Measurements from ENCODE around the gene IGF1R. TPM values are rescaled to one million over a fixed set of nuclear protein-coding genes. Genes with fewer than 3 reads are reported as not detected.

Gene IGF1R
- total RNA-seq, 1 experiment from 2014 or later: 20.2 TPM

GRCh38 chr15:98717371-98717770 lies 69.0 kb downstream of the IGF1R start:
- DNase-seq (ENCODE audit: low read depth, low spot score): no peak
- in situ Hi-C loops (cut with HindIII; ENCODE audit: low pct_unique_long_range_greater_than_20kb, low sequenced_read_pairs): no loop called here

- DNase-seq (ENCODE audit: low read depth, low spot score): peak; percentile 72
- in situ Hi-C loops (cut with HindIII; ENCODE audit: low pct_unique_long_range_greater_than_20kb, low sequenced_read_pairs): no loop called here
Measured at GRCh38 chr15:98717942-98718341, 69.6 kb downstream of the IGF1R start.

DNA sequence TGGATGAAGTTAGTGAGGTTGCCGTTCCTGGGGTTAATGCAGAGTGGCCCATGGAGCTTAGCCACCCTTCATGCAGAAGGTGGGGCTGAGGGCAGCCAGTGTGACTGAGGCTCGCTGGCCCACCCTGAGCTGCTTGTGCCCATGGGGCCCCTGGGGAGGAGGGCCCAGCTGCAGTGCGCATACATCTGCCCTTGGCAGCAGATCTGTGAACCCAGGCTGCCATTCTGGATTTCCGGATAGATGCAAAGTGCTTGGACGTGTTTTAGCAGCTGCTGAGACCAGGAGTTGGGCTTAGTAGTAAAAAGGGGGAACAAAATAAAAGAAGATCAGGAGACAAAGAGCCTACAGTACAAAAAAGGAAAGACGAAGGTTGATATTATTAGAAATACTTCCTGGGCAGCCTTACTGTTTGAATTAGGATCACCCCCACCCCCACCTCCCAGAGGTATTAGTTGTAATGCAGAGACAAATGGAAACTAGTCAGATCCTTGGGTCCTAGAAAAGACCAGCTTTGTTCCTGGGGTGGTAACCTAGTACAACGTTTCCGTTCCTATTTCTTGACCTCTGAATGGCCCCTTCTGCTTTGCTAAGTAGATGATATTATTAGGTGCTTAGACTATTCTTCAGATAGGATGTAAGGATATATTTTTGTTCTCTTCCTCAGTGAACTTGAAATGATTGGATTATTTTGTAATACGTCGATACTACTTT lies 70.2 kb downstream of the IGF1R start:
- in situ Hi-C loops (cut with HindIII; ENCODE audit: low pct_unique_long_range_greater_than_20kb, low sequenced_read_pairs): no loop called here
- DNase-seq (ENCODE audit: low read depth, low spot score): peak; percentile 56

DNA sequence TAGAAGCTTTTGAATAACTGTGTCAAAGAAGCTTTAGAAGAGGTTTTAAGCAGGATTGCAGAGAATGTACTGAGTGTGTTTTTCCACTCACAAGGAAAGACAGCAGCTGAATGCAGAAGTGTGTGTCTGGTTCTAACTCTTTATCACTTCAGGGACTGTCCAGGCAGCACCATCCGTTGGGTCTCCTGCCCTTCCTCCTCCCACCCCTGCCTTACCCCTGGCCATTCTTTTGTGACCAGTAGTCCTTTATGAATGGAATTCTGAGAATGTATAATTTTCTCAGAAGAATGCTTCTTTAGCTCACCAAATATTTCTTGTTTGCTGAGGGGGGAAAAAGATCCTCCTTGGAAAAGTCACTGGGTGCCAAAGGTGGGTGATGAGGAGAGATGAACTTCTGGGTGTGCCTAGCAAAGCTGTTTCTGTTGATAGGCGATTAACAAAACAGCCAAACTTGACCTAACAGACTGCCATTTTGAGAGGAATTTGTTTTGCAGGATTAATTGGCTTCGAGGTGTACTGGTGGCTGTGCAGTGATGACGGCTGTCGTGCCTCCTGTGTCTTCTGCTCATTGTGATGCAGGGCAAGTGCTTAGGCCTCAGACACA lies 70.9 kb downstream of the IGF1R start:
- no peak for DNase-seq (ENCODE audit: low read depth, low spot score)
- in situ Hi-C loops (cut with HindIII; ENCODE audit: low pct_unique_long_range_greater_than_20kb, low sequenced_read_pairs): no loop called here

GRCh38 chr15:98720031-98720430 lies 71.7 kb downstream of the IGF1R start:
- in situ Hi-C loops (cut with HindIII; ENCODE audit: low pct_unique_long_range_greater_than_20kb, low sequenced_read_pairs): no loop called here
- DNase-seq (ENCODE audit: low read depth, low spot score): no peak

- DNase-seq (ENCODE audit: low read depth, low spot score): no peak
- in situ Hi-C loops (cut with HindIII; ENCODE audit: low pct_unique_long_range_greater_than_20kb, low sequenced_read_pairs): no loop called here
Measured at GRCh38 chr15:98720577-98721565, 72.5 kb downstream of the IGF1R start.

- in situ Hi-C loops (cut with HindIII; ENCODE audit: low pct_unique_long_range_greater_than_20kb, low sequenced_read_pairs): no loop called here
- no peak for DNase-seq (ENCODE audit: low read depth, low spot score)
Measured at GRCh38 chr15:98722209-98722608, 73.9 kb downstream of the IGF1R start.

- in situ Hi-C loops (cut with HindIII; ENCODE audit: low pct_unique_long_range_greater_than_20kb, low sequenced_read_pairs): no loop called here
Measured at GRCh38 chr15:98722645-98723044, 74.3 kb downstream of the IGF1R start.

DNA sequence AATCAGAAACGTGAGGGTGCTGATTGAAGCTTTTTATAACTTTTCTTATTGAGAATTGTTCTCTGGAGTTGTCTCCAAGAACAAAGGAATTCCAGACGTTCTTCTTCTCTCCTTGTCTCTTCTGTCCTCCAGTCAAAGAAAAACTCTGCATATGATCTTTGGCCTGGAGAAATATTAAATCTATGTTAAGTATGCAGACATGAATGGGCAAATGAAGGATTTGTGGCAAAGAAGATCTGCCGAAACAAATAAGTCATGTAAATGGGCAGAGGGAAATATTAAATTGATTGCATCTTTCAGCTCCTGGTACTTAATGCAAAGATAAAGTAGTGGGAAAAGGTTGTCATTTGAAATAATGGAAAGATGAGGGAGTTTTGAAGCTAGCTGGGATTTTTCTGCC lies 74.9 kb downstream of the IGF1R start:
- no peak for DNase-seq (ENCODE audit: low read depth, low spot score)

More at GRCh38 chr15:98722645-98723044, 74.3 kb downstream of the IGF1R start:
- DNase-seq (ENCODE audit: low read depth, low spot score): no peak

DNA sequence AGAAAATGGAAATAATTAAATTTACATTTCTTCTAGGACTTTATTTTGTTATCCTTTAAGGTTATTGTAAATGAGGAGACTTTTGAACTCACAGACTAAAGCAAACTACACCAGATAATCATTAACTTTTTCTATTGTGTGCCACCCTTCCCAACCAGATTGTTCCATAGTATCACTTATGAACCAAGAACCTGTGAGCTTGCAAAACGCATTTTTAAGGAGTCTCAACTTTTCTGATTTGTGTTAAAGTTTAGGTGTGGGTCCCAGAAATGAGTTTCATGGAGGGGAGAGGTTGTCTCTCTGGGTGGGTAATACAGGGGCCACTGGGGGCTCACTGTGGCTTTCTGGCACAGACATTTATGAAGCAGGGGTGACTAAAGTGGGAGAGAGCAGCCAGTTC lies 75.7 kb downstream of the IGF1R start:
- no peak for DNase-seq (ENCODE audit: low read depth, low spot score)
- in situ Hi-C loops (cut with HindIII; ENCODE audit: low pct_unique_long_range_greater_than_20kb, low sequenced_read_pairs): no loop called here

More for the DNA sequence above, 74.9 kb downstream of the IGF1R start:
- in situ Hi-C loops (cut with HindIII; ENCODE audit: low pct_unique_long_range_greater_than_20kb, low sequenced_read_pairs): no loop called here

DNA sequence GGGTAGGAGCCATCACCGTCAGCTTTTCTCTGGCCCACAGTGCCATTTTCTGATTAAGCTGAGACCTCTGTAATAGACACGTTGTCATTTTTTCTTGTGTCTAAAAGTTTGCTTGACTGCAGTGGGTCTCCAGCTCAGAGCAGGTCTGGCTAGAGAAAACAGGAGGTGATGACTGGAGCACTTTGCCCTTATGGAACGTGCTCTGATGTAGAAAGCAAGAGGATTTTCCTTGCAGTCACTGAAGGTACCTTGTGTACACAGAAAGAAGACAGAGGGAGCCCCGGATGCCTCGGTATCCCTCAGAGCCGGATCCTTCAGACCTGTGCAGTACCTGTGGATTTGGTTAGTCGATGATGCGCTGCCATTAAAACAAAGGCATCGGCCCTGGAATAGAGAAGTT lies 76.2 kb downstream of the IGF1R start:
- no peak for DNase-seq (ENCODE audit: low read depth, low spot score)
- in situ Hi-C loops (cut with HindIII; ENCODE audit: low pct_unique_long_range_greater_than_20kb, low sequenced_read_pairs): no loop called here

DNA sequence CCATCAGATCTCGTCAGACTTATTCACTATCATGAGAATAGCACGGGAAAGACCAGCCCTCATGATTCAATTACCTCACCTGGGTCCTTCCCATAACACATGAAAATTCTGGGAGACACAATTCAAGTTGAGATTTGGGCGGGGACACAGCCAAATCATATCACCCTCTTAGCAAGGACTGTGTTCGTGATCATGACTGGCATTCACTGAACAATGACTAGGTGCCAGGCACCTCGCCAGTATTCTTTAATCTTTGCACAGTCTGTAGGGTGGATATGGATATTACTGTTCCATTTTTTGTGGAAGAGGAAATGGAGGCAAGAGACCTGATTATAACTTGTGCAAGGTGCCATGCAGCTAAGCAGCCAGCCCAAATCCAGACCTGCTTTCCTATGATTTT lies 77.5 kb downstream of the IGF1R start:
- in situ Hi-C loops (cut with HindIII; ENCODE audit: low pct_unique_long_range_greater_than_20kb, low sequenced_read_pairs): no loop called here
- no peak for DNase-seq (ENCODE audit: low read depth, low spot score)

- in situ Hi-C loops (cut with HindIII; ENCODE audit: low pct_unique_long_range_greater_than_20kb, low sequenced_read_pairs): no loop called here
Measured at GRCh38 chr15:98727115-98728040, 79.0 kb downstream of the IGF1R start.

DNA sequence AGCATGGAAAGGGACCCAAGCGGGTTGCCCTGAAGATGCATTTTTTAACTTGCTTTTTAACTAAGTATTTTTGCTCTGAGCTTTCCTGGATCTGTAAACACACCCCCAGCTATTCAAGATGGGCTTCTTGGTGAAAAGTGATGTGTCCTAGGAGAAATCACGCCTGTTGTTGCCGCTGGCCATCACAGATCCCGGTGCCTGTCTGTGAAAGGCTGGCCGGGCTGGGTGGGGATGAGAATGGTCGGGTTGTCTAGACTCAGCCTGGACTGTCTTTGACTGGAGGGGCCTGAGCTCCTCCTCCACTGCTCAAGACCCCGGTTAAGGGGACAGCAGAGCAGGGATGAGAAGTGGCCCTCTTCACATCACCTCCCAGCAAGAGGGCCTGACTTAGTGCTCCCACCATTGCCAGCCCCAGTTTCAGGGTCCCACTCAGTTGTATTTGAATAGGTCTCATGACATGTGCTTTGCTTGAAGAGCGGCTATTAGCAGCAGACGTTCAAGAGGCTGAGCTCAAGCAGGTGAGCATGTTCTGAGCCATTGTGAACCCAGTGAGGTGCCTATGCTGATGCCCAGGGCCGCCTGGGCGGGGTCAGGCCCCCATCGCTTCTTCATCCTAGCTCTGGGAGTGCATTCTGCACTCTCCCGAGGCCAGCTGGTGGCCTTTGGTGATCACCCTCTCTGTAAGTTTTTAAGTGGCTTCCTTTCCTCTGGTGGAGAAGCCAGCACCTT lies 79.9 kb downstream of the IGF1R start:
- in situ Hi-C loops (cut with HindIII; ENCODE audit: low pct_unique_long_range_greater_than_20kb, low sequenced_read_pairs): no loop called here

More at GRCh38 chr15:98727115-98728040, 79.0 kb downstream of the IGF1R start:
- peak; percentile 61 for DNase-seq (ENCODE audit: low read depth, low spot score)

GRCh38 chr15:98728811-98729160 lies 80.4 kb downstream of the IGF1R start:
- in situ Hi-C loops (cut with HindIII; ENCODE audit: low pct_unique_long_range_greater_than_20kb, low sequenced_read_pairs): no loop called here
- no peak for DNase-seq (ENCODE audit: low read depth, low spot score)

More for the DNA sequence above, 79.9 kb downstream of the IGF1R start:
- DNase-seq (ENCODE audit: low read depth, low spot score): no peak

- DNase-seq (ENCODE audit: low read depth, low spot score): no peak
- in situ Hi-C loops (cut with HindIII; ENCODE audit: low pct_unique_long_range_greater_than_20kb, low sequenced_read_pairs): no loop called here
Measured at GRCh38 chr15:98729446-98730042, 81.2 kb downstream of the IGF1R start.
